HUDEP-2 (cell line): ENCODE data around the gene TCF4.

Experiments
- DNase-seq, 76 experiments: peaks; one replicate each; lab custom pipeline; 2025; ENCODE audit not compliant: unreplicated experiment in 76 of 76; lab: John Stamatoyannopoulos, UW

TCF4 gene

DNA sequence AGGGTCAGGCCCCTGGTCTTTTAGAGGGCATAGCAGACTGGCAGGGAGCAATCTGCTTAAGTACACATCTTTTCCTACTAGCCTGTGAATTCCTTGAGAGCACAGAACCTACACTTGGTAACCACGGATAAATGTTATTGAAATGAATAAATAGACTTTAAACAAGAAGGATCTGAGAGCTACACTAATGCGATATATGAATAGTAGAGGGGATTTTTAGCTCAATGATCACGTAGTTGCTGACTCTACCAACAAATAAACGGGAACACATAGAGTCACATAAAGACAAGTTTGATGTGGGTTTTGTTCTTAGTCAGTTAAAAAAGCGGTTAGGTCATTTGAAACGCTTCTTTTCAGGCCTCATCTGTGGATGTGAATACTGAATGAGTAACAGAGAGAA lies 338.4 kb downstream of the TCF4 start:
- no peak for DNase-seq

DNA sequence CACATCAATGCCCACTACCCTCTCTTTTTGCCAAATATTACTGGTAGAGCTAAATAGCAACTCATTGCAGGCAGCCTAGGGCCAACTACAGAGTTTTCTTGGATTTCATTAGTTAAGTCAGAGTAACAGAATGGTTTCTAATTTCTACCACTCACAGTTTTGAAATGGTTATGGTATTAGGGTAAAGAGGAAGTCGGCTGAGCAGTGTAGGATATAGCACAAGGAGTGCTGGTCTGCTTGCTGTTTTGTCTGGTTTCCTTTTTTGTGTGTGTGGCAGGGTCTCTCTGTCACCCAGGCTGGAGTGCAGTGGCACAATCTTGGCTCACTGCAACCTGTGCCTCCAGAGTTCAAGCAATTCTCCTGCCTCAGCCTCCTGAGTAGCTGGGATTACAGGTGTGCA lies 339.5 kb downstream of the TCF4 start:
- no peak for DNase-seq

DNA sequence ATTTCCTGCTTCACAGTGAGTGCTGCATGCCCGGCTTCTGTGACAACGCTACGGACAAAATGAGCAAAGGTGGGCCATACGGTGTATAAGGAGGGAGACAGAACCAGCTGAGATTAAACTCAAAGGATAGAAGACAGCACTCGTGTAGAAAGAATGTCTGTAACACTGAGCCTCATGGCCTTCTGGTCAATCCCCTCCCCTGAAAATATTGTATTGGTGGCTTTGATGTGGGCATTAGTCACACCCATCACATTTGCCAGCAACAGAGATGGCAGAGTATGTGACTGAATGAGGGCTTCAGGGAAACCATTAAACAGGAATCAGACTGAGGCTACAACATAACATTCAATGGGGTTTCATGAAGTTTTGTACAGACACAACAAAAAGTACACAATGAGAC lies 341.0 kb downstream of the TCF4 start:
- DNase-seq, result no peak

DNA sequence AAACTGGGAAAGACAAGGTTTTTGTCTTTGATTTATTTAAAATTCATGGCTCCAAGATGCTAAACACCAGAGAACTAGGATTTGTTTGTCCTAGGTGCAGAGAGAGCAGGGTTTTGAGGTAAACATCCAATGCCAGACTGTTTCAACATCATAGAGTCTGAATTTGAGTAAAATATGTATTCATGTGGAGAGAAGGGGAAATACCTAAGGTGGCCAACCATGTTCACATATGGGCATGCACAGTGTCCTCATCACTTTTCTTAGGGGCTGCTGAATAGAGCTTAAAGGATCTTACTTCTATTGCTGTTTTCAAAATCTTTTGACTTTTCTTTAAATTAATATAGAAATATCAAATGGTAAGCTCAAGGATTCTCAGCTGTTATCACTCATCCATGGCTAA lies 341.7 kb downstream of the TCF4 start:
- no peak for DNase-seq

DNA sequence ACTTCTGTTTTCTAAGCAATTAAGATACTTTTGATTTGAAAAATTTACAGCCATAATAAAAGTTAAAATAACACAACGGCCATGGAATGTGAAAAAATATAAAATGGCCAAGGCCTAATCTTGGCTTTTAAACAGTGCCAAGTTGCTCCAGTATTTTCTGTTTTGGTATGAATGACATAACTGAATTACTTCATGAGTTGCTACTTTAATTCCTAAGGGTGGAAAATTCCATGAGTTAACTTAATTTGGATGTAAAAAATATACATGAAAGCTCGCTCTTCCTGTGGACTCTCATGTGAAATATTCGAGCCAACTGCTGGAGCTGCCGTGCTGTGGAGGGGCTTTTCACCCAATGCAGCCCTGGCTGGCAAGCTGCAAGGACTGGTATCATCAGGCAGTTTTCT lies 342.8 kb downstream of the TCF4 start:
- DNase-seq, result no peak

DNA sequence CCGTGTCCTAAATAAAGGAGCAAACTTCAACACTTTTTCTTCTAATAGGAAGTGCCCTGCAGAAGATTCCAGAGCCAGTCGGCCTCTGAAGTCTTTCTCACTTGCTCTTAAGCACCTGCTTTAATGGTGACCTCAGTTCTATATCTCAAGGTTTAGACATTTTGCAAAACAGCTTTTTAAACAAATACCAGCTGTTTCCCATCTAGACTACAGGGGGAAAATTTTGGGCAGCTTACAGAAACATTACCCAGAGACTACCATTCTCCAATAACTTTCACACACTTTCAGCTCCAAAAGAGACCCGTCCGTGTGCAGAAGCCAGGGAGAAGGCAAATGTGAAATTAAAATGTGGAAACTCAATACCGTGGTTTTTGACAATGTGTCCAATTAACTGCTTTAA lies 343.4 kb downstream of the TCF4 start:
- DNase-seq, result no peak

DNA sequence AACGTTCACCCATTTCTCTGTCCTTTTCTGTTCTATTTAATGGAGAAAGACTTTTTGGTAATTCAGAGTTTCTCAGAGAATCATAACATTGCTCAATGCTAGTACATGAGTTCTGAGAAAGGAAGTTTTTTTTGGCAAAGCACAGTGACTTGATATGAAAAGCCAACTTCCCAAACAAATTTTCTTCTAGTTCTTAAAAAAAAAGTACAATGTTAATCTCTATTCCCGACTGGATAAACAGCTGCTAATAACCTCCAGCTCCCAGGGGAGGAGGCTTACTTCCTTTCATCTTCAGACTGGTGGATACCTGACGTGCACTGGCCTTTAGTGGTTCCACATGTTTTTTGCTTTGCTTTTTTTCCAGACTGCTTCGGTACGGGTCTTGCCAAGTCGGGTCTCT lies 344.1 kb downstream of the TCF4 start:
- no peak for DNase-seq

DNA sequence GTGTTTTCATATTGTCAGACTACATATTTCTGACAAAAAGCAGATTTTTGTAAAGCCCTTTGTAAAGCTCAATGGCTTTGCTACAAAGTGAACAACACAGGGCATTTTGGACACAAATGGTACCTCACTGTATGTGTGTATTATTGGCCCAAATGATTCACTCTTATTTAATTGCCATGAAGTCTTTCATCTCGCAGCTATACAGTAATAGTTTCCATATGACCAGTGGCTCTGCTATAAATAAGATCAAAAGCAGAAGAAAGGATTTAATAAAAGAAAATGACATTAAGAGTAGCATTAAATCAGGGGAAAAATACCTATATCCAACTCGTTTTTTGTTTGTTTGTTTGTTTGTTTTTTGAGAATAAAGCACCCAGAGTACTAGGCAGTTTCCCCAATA lies 344.7 kb downstream of the TCF4 start:
- DNase-seq, result no peak

DNA sequence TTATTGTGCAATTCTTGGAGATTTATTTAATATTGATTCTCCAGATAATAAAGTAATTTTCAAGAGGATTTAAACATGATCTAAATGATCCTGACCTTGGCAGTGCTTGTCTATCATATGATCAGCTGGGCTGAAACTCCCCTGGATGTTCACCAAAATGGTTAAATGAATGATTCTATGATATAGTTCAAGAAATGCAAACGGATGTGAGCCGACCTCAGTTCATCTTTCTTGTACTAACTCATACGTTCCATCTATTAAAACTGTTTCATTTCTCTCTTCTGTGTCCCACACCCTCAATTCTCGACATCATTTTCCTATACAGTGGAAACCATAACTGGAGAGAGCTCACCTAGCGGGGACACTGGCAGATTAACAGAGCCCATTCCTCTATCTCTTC lies 347.0 kb downstream of the TCF4 start:
- DNase-seq, result no peak

DNA sequence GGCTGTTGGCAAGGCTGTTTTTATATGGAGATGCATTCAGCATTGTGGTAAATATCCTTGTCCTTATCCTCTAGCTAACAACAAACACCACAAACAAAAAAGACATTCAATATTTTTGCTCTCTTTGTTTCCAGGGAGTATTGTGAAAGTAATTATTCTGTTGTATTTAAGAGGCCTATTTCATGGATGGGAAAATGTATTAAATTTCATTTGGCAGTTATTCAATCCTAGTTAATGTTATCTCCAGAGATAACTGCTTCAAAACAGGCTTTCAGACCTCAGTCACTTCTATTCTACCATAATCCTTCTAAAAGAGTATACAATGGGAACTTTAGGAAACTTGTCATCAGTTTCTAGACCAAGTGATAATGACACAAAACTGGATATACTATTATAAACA lies 348.3 kb downstream of the TCF4 start:
- DNase-seq, result no peak

DNA sequence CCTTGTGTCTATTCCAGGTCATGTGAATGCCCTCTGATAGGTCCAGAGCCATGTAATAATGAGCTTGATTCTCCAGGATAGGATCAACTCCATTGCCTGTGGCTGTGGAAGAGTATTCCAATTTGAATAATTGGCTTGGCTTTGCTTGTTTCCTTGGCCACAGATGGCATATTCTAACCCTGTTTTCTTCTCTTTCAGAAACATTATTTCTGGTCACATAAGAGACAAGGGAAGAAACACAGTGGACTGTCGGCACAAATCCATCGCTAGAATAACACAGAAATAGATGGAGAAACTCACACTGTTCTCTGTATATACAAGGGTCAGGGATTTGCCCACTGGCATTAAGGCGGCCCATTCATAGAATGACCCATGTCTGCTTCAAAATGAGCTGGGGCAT lies 350.3 kb downstream of the TCF4 start:
- DNase-seq, result no peak

DNA sequence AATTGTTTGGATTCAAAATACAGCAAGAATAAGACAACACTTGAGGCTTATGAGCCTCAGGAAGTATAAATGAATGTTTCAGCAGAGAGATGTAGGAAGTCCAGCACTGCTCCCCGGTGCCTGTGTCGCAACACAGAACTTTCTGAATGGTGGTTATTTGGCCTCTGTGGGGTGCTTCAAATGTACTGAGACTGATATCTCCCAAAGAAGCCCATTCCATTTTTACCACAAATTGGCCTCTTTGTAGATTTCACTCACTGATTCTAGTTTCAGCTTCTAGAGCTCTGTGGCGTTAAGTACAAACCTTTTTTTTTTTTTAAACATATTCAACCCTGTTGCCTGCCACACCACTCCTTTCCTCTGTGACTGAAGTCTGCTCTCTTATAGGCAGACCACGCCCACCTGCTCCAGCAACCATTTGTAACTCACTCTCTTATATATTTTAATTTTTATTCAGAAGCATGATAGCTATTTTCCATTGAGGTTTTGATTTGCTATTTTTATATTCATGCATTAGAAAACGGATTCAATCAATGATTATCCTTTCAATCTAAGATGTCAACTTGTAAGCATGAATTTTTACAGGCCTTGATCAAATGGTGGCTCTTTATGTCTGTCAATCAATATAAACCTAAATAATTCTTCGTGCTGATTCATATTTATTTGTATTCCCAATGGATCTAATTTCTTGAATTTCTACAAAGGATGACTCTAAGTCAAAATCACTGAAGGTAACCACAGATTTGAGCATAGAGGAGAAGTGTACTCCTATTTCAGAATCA lies 351.7 kb downstream of the TCF4 start:
- no peak for DNase-seq

DNA sequence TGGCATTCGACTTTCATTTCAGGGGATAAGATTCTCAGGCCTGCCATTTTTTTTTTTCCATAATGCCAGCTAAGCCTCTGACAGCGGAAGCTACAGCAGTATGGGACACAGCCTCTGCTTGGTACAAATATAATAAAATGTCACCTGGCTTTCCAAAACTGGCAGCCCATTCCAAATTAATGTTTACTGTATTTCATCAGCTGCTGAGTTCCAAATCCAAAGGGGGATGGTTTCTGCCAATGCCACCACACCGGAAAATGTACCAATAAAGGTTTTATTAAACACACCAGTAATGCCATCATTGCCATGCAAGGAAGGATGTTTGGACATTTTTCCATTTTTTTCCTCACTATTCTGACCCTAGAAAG lies 352.9 kb downstream of the TCF4 start:
- DNase-seq, result no peak

DNA sequence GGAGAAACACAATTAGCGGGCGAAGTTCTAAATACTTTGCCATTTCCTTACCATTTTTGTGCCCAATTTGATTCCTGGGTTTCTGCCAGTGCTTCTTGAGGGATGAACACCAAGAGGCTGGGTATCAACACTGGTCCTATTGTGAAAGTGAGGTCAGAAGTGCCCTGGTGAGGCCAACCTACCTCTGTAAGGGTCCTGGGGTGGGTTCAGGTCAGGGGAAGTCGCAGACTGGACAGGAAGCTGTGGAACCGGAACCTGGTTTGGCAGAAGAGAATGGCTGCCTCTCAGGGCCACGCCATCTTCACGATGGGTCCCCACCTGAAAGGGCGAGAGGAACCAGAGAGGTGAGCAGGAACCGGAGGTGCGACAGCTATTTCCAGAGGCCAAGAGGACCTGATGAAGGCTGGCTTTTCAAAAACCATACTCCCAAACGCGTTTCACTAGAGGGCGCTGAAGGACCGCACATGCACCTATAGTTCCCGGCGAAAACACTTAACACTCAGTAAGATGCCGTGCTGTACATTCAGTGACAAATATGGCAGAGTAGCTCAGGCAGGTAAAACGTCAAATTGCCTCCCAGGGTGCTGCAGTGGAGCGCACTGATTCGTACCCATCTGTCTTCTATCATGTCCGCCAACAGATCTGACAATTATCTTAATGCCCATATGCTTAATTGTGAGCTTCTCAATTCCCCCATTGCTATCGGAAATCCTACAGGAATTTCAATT lies 353.5 kb downstream of the TCF4 start:
- peak in 68 of 76 experiments; percentile 2 to 87 (median 52) for DNase-seq

DNA sequence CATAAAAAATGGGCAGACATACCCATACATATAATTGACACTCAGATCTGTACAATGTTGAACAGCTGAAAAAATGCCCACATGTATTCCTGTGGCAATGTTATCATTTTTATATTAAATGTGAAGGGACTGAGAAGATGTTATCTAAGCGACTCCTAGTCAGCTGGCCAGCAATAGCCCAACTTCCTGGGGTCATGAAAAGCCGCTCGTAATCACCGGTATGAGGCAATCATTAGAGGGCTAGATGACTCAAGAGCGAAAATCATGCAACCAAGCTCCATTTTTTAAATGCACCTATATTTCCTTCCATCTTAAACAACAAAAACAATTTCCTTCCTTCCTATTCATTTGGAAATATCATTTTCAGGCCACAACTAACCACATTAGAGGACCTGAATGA lies 354.1 kb downstream of the TCF4 start:
- no peak for DNase-seq

DNA sequence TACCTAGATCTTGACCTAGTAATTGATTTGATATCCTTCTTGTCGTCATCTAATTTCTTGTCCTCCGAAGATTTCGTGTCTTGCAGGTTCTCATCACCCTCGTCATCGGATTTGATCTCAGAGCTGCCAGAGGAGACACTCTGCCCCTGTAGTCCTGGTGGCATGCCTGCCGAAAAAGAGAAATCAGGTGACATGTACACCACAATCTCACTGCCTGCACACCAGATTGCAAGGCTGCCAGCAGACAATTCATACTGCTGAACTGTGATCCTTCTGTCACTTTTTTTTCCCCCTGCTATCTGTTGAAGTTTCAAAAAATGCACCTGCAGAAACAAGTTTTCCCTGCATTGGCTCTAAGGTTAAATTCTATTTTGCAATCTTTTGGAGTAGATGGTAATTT lies 355.5 kb downstream of the TCF4 start:
- DNase-seq, result no peak

DNA sequence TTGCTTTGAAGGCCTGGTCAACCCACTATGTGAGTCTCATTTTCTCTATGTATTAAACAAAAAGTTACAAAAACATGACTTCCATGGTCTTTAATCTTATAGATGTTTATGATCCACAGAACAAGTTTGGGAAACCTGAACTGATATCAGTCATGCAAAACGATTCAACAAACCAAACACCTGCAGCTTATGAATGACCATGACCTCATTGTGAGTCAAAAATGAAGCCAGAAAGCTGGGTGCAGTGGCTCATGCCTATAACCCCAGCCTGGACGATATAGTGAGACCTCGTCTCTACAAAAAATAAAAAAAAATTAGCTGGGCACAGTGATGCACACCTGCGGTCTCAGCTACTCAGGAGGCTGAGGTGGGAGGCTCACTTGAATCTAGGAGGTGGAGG lies 358.3 kb downstream of the TCF4 start:
- no peak for DNase-seq

DNA sequence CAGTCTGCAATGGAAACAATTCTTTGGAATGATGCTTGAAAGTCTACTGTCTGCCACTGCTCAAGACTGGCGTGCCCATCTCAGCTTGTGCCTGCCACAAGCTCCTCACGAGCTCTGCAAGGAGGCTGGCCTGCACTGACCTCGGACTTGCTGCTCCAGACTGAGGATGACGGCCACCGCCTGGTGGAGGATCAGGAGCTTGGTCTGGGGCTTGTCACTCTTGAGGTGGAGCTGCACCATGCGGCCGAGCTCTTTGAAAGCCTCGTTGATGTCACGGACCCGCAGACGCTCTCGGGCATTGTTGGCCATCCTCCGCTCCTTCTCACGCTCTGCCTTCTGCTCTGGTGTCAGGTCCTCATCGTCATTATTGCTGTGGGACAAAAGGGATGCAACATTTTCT lies 359.3 kb downstream of the TCF4 start:
- DNase-seq, result no peak

DNA sequence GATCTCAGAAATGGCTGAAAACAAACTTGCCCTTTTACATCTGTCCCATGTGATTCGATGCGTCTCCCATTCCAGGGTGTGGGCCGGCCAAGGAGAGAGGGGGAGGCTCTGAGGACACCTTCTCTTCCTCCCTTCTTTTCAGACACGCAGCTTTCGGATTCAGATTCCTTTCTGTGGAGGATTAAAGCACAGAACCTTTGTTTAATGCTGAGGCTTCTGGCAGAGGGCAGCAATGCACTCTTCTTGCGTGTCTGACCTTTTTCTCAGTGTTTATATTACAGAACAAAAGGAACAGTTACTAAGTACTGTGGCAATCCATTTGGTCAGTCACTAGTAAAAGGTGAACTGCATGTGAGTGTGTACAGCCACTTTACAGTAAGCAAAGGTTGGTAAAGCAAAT lies 359.8 kb downstream of the TCF4 start:
- no peak for DNase-seq

DNA sequence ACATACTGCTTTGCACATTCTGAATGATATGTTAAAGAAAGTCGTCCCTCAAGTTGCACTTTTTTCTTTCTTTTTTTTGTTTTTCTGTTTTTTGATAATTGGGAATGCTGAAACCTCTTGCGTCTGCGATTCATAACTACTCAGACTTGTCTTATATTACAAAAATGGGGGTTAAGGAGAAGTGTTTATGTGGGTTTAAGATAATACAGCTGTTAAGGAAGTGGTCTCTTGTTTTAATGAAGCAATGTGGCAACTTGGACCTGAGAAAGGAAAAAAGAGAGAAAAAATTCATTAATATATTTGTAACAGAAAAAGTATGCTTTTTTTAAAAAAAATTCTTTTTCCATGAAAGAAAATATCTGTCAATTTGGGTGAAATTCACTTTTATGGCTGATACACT lies 360.2 kb downstream of the TCF4 start:
- DNase-seq, result no peak

DNA sequence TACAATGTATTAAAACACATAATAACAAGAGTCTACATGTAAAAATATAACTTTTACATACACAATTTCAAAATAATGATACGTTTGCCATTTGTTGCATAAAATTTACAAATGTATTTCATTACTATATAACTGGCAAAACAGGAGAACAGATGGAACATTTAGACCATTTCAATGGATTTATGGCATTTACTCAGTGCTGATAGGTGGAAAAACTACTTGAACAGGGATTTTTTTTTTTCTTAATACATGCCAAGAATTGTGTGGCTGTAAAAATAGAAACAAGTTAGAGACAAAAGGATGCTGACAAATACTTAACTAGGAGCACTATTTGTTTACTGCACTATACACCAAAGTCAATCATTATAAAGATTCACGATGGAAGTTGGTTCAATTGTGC lies 361.9 kb downstream of the TCF4 start:
- no peak for DNase-seq

DNA sequence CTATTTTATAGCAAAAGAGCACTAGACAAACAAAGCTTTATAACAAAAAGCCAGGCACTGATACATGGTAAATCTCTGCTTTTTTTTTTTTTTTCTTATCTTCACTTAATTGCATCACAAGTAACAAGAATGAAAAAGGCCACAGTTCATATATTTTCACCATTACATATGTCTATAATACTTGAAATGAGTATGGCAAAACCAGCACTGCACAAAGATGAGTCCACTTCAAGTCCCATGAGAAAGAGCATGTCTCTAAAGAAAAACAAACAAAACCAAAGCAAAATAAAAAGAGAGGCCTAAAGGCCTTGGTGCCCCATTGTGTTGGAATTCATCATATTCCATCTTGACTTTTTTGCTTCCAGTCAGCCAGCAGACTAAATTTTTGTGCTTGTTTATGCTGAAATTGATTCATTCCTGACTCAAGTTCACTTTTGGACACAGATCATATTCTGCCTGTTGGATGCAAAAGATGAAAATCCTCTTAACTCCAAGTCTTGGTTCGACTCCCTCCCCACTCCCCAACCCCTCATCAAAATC lies 363.8 kb downstream of the TCF4 start:
- DNase-seq, result no peak
